AG09319 (cell line): ENCODE measurements around the gene SLA2.

Experiments
- DNase-seq: peaks from one replicate; pipeline ENCODE4 v3.0.0-alpha.2; 2010; ENCODE audit warnings: low read depth; ENCODE audit errors: extremely low read depth
- TF ChIP-seq, protein P1 (sequence below): IDR thresholded peaks from 2 replicates; pipeline ENCODE4 v1.5.1; 2011; ENCODE audit warnings: low read depth, mild to moderate bottlenecking, inconsistent platforms, low read length, moderate library complexity

Gene SLA2

DNA sequence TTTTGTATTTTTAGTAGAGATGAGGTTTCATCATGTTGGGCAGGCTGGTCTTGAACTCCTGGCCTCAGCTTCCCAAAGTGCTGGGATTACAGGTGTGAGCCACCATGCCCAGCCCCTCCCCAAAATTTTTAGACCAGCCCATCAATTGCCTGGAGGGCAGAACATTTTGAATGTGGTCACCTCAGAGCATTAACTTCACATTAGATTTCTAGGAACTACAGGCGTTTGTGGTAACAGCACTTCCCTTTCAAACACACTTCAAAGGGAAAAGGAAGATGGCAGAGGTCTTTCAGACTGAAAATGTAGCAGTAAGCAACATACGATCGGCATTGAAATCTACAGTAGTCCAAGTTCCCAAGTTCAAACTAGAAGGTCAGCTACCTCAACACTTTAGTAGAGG is 12.3 kb upstream of the SLA2 start:
- TF ChIP-seq, protein P1, sequence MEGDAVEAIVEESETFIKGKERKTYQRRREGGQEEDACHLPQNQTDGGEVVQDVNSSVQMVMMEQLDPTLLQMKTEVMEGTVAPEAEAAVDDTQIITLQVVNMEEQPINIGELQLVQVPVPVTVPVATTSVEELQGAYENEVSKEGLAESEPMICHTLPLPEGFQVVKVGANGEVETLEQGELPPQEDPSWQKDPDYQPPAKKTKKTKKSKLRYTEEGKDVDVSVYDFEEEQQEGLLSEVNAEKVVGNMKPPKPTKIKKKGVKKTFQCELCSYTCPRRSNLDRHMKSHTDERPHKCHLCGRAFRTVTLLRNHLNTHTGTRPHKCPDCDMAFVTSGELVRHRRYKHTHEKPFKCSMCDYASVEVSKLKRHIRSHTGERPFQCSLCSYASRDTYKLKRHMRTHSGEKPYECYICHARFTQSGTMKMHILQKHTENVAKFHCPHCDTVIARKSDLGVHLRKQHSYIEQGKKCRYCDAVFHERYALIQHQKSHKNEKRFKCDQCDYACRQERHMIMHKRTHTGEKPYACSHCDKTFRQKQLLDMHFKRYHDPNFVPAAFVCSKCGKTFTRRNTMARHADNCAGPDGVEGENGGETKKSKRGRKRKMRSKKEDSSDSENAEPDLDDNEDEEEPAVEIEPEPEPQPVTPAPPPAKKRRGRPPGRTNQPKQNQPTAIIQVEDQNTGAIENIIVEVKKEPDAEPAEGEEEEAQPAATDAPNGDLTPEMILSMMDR = no peak
- no peak for DNase-seq

DNA sequence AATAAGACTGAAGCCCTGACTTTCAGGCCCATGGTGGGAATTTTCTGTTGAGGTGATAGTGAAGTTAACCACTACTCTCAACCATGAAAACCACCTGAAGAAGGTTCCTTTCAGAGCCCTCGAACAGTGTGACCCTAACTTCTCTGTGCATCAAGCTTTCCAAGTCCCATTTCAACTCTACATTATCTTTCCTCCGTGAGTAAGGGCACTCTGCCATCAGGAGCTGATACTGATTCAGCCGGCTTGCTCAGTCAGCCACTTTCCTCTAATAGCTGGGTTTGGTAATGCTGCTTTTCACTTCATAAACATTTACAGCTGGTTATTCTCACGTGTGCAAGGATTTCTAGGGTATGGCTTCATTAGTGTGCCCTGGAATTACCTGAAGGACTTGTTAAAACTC is 10.7 kb upstream of the SLA2 start:
- TF ChIP-seq, protein P1 = no peak
- no peak for DNase-seq

DNA sequence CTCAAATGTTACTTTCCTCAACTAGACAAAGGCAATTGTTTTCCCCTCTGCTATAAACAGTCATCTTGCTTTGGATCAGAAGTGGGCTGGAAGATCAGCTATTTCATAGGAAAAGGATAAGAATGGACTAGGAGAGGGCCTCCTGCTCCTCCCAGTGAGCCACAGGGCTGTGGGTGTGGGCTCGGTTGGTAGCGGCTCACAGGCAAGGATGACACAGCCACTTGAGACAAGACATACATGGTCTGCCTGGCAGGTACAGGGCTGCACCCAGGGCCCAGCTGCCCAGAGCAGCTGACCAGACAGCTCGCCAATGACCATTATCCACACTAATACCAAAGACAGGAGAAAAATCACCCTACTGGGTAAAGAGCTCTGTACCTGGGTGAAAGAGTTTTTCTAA is 9.0 kb upstream of the SLA2 start:
- no peak for DNase-seq
- TF ChIP-seq, protein P1 = no peak

DNA sequence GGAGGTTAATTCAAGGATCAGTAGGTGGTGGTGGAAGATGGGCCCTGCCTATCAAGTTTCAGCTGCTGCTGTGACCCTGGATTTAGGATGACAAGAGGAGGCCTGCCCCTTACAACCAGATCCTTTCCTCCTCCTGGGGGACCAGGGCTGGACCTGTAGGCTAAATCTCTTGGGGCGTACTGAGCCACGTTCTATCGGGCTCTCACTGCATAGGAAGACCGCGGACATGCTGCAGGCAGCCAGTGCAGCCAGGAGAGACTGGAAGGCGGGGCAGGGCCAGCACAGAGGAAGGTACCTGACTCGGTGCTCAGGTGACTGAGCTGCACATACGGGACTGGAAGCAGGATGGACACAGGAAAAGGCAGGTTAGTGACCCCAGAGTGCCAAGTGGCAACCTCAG is 8.5 kb upstream of the SLA2 start:
- DNase-seq = no peak
- TF ChIP-seq, protein P1 = no peak

DNA sequence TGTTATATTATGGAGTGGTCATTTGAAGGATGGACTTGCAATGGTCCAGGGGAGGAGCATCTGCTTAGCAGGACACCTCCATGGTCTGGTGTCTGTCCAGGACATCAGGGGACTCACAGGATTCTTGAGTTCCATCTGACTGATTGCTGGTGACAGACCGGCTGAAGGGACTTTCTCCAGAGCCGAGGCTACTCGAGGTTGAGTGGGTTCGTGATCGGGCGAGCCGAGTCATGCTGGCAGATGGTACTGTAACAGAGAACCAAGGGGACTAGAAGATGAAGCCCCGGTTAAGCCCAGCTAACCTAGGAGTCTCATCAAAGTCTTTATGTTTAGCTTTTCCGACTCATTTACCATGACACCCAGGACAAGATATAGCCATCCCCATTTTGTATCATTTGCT is 7.5 kb upstream of the SLA2 start:
- no peak for DNase-seq
- TF ChIP-seq, protein P1 = no peak

DNA sequence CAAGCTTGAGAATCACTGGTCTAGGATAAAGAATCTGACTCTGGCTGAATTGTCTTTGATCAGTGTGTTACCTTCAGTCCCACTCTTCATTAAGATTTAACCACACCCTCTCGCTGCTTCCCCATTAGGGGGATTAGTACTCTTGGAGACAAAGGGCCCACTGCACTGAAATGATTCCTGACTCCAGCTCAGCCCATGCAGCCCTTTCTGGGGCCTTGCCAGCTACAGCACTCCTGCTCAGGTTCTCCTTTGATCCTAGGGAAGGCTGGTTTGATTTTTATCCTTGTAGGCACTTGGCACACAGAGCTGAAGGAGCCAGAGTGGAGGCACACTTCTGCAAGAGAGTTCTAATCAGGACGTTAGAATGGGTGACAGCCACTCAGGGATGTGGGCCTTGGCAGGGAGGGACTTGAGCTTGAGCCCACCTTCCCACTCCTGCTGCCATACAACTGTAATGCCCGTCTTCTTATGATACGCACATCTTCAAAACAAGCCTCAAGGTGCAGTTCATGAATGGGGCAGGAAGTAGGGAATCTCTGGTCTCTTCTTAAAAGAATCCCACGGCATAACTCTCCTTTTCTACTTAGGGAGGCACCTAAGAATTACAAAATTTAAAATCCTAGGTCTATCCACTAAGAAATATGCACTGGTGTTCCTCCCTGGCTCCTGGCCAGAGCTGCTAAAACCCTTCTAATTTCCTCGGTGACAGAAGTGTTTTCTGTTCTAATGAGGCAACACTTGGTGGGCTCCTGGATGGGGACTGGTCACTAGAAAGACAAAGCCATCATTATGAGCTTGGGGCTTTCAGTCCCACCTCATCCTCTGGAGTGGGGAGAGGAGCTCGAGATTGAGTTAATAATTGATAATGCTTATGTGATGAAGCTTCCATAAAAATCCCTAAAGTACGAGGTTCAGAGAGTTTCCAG is 1.5 kb upstream of the SLA2 start:
- no peak for DNase-seq
- TF ChIP-seq, protein P1 = no peak

DNA sequence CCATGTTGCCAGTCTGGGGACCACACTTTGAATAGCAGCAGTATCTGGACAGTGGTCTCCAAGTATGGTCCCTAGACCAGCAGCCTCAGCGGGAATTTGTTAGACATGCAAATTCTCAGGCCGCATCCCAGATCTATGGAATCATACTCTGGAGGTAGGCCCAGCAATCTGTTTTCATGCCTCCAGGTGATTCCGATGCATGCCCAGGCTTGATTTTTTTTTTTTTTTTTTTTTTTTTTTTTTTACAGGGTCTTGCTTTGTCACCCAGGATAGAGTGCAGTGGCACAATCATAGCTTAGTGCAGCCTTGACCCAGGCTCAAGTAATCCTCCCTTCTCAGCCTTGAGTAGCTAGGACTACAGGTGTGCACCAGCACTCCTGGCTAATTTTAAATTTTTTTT is 682 bp upstream of the SLA2 start:
- TF ChIP-seq, protein P1 = no peak
- DNase-seq = no peak
